CD4-positive, alpha-beta T cell treated with Interleukin-15 for 1 hour (primary cell): Measurements from ENCODE around the gene AGRN.
A peak's percentile ranks its signal among the peaks of the same experiment; 100 is the strongest.
"Not testable (repeated sequence)": the region's sequence is repeated elsewhere in the genome, so short reads cannot be mapped to it uniquely, and the experiment has no call there.

ENCODE experiments used
- DNase-seq: peaks from one replicate; pipeline ENCODE4 v3.0.0-alpha.2; 2020

Gene AGRN

DNA sequence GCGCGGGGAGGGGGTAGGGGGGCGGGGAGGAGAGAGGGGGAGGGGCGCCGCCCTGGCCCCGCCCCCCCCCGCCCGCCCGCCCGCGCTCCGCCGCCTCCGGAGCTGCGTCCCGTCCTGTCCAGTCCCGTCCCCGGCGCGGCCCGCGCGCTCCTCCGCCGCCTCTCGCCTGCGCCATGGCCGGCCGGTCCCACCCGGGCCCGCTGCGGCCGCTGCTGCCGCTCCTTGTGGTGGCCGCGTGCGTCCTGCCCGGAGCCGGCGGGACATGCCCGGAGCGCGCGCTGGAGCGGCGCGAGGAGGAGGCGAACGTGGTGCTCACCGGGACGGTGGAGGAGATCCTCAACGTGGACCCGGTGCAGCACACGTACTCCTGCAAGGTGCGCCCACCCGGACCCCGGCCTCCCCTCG is at the start of gene AGRN:
AGRN (plus strand) TSS at position 121 of the 405 bp plus-strand sequence; CDS start at position 174, 53 bp downstream.
- no peak for DNase-seq

DNA sequence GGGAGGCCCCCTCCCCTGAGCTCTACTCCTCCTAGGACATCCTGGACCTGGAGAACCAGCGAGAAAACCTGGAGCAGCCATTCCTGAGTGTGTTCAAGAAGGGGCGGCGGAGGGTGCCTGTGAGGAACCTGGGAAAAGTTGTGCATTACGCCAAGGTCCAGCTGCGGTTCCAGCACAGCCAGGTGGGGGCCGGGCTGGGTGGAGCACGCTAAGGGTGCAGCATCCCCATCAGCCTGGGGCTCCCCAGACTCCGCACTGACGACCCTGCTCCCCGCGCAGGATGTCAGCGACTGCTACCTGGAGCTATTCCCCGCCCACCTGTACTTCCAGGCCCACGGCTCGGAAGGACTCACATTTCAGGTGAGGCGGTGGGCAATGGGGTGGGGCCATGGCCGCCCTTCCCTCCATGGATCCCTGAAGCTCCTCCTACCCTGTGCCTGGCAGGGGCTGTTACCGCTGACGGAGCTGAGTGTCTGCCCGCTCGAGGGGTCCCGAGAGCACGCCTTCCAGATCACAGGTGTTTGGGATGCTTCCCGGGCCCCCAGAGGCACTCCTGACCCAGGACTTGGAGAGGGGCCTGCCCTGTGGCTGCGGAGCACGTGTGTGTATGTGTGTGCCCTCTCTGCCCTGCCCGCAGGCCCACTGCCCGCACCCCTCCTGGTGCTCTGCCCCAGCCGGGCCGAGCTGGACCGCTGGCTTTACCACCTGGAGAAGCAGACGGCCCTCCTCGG is 49.5 kb upstream of the AGRN start:
- no peak for DNase-seq

DNA sequence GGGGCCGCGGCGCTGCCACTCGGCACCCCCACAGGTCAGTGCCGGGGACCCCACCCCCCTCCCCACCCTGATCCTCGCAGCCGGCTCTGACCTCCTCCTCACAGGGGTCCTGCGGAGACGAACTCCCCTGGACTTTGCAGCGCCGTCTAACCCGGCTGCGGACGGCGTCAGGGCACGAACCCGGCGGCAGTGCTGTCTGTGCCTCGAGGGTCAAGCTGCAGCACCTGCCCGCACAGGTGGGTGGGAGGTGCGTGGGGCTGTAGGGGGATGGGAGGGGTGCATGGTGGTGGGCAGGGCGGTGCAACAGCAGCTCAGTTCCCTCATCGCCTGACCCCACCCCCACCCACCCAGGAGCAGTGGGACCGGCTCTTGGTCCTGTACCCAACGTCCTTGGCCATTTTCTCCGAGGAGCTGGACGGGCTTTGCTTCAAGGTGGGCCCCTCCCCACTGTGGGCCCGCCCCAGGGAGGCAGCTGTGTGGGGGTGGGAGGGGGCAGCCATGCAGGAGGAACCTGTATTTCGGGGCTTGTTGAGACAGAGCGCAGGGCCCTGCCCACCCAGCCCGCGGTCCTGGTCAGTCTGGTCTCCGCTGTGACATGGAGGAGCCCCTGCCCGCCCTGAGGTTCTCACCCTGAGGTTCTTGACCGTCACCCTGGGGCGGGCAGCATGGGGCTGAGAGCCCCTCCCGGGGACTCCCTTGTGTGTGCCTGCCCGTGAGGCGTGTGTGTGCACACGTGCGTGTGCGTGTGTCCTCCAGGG is 48.8 kb upstream of the AGRN start:
- DNase-seq = no peak

DNA sequence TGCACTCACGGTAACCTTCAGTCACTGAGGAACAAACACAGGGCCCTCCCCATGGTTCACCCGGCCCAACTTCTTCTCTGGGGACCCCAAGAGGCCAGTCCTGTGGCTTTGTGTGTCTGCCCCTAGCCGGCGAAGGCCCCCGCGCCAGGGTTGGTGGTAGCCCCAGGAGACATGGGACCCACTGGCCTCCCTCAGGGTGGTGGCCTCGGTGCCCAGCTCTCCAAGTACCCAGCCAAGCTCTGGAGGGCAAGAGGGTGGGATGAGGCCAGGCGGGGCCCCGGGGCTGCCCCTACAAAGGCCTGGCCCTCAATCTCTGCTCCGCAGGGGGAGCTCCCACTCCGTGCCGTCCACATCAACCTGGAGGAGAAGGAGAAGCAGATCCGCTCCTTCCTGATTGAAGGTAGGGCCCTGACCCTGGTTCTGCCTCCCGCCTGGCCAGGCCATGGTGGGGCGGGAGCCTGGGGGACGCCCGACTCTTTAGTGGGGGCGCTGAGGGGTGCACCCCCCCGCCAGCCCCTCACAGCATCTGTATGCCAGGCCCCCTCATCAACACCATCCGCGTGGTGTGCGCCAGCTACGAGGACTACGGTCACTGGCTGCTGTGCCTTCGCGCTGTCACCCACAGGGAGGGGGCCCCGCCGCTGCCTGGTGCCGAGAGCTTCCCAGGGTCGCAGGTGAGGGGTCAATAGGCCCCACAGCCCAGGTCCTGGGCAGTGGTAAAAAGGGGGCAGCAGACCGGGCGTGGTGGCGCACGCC is 48.0 kb upstream of the AGRN start:
- DNase-seq = no peak

GRCh38 chr1:972726-973458 is 47.0 kb upstream of the AGRN start:
- DNase-seq = no peak

DNA sequence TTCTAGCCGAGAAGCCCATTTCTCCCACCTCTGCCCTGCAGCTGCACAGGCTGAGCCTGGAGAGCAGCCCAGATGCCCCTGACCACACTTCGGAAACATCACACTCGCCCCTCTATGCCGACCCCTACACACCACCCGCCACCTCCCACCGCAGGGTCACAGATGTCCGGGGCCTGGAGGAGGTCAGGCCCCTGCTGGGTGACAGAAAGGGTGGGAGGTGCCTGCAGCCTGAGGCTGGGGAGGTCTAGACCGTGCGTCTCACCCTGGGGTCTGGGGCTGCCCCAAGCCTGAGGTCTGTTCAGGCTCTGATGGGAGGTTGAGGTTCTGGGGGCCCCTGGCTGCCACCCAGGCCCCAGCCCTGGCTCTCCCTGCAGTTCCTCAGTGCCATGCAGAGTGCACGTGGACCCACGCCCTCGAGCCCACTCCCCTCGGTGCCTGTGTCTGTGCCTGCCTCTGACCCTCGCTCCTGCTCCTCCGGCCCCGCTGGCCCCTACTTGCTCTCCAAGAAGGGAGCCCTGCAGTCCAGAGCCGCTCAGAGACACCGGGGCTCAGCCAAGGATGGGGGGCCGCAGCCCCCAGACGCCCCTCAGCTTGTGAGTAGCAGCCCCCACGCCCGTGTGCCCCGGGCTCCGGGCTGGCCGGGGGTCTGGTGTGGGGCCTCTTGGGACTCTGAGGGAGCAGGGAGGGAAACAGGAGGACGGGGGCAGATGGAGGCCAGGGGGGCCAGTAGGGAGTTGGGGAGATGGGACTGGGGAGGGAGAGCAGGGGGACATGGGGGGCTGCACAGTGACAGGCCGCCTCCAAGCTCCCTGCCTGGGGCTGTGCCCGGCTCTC is 46.2 kb upstream of the AGRN start:
- no peak for DNase-seq

DNA sequence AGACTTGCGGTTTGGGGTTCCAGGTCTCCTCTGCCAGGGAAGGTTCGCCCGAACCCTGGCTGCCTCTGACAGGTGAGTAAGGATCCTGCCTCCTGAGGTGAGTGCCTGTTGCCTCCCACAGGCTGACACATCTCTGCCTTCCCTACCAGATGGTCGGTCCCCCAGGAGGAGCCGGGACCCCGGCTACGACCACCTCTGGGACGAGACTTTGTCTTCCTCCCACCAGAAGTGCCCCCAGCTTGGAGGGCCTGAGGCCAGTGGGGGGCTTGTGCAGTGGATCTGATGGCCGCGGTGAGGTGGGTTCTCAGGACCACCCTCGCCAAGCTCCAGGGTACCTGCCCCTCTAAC is 45.7 kb upstream of the AGRN start:
- no peak for DNase-seq

DNA sequence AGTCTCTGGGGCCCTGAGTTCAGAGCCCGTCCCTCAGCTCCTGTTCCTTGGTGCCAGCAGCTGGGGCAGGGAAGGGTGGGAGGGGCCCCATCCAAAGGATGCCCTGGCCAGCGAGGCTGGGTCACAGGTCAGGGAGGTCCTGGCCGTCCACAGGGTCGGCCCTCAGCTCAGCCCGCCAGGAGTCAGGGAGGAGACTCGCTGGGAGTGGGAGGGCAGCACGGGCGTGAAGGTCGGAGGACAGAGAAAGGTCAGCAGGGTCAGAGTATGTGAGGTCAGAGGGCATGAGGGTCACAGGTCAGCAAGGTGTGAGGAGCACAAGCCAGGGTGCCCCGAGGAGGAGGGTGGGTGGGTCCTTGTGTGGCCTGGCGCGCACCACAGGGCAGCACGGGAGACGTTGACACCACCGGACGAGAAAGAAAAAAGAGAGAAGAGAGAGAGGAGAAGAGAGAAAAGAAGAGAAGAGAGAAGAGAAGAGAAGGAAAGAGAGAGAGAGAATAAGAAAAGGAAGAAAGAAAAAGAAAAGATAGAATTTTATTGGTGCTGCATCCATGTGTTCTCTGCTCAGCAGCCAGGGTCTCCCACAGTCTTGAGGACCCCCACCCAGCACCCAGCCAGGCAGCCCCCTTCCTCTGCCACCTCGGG is 45.1 kb upstream of the AGRN start:
- DNase-seq = no peak

GRCh38 chr1:975365-975764 is 44.6 kb upstream of the AGRN start:
- no peak for DNase-seq

- DNase-seq = peak; percentile 74
Observed at GRCh38 chr1:975896-976683, 43.8 kb upstream of the AGRN start.

DNA sequence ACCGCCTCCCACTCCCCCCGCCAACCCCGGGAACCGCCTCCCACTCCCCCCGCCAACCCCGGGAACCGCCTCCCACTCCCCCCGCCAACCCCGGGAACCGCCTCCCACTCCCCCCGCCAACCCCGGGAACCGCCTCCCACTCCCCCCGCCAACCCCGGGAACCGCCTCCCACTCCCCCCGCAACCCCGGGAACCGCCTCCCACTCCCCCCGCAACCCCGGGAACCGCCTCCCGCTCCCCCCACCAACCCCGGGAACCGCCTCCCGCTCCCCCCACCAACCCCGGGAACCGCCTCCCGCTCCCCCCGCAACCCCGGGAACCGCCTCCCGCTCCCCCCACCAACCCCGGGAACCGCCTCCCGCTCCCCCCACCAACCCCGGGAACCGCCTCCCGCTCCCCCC is 43.1 kb upstream of the AGRN start:
- not testable (repeated sequence) for DNase-seq

DNA sequence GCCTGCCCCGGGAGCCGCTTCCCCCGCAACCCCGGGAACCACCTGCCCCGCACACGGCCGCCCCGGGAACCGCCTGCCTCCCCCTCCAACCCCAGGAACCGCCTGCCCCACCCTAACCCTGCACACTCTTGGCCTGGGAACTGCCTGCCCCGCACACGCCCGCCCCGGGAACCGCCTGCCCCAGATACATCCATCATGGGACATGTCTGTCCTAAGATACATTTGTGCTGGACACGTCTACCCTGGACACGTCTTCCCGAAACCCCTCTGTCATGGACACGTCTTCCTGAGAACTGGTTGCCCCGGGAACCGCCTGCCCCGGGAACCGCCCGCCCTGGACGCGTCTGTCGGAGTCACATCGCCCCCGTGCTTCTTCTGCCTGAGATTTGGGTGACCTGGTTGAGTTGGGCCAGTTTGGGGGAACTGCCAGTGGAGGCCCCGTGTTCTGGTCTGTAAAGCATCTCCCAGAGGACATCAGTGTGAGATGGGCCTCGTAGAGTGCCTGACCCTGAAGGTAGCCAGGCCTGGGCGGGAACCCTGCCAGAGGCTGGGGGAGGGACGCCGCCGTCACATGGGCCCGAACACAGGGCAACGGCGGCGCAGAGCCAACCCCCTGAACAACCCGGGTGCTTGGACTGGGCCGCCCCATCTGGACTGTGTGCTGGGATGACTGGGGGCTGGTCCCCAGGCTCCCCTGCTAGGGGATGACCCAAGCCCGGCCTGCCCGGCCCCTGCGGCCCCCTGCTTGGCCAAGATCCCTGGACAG is 41.7 kb upstream of the AGRN start:
- no peak for DNase-seq

DNA sequence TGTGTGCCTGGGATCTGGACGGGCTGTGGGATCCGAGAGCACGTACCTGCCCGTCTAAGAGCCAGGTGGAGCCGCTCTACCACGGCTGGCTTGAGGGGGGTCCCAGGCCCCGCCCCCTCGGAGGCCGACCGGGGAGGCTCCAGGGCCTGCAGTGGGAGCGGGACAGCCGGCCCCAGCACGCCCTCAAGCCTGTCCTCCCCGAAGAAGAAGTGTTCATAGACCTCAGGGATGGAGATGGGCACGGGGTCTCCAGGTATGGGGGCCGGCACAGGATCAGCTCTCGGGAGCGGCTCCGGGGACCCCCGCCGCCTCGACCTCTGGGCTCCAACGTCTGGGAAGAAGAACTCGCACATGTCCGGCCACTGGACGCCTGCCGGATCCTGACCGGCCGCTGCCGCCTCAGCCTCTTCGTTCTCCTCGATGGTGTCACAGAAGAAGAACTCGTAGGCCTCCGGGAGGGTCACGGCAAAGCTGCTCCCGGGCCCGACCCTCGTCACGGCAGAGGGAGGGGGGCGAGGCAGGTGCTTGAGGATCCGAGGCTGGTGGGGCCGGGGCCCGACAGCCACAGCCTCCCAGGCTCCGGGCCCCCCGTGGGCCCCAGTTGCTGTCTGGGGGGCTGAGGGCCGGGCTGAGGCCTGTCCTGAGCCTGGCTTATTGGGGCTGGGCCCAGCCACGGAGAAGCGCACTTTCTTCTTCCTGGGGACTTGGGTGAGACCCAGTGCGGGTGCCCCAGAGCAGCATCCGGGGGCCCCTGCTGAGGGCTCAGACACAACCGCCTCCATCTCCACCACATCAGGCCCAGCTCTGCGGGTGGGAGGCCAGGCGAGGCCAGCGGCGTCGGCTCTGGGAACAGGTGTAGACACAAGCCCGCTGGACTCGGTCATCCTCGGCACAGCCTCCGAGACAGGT is 40.8 kb upstream of the AGRN start:
- DNase-seq = no peak

DNA sequence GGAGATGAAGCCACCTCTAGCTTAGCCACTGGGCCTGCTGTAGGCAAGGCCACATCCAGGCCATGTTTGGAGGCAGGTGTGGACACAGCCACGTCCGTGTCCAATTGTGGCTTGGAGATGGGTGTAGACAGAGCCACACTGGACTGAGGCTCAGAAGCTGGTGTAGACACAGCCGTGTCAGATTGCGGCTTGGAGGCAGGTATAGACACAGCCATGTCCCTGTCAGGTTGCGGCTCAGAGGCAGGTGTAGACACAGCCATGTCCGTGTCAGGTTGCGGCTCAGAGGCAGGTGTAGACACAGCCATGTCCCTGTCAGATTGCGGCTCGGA is 40.2 kb upstream of the AGRN start:
- no peak for DNase-seq

- DNase-seq = no peak
Observed at GRCh38 chr1:980137-980571, 39.8 kb upstream of the AGRN start.

- DNase-seq = no peak
Observed at GRCh38 chr1:980602-981395, 39.1 kb upstream of the AGRN start.

DNA sequence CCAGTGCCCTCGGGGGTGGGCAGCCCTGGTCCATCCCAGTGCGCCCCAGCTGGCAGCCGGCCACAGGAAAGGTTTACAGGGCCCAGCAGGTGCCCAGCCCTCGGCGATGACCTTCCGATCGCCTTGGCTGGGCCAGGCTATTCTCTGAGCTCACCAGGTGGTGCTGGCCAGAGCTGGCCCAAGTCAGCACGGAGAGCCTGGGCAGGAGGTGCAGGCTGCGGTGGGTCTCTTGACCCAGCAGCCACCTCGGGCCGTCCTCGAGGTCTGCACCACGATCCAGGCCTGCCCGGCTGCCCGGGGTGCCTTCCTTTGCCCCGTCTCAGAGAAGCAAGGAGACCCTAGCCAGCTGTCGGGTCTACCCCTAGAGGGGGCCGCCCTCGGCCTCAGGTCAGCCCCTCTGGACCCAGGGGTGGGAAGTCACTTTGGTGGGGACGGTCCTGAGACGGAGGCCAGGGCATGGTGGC is 38.4 kb upstream of the AGRN start:
- DNase-seq = no peak

GRCh38 chr1:981955-982558 is 37.9 kb upstream of the AGRN start, which contains the start of gene PERM1:
TSS of gene PERM1 (minus strand) at chr1:982093. CDS start at chr1:981029, 1,064 bp downstream.
- DNase-seq = no peak
